Endothelial cell (in vitro differentiated cells): ENCODE data around the gene SEC14L1. TPM values are rescaled to one million over a fixed set of nuclear protein-coding genes. Genes with fewer than 3 reads are reported as not detected.
A peak's percentile ranks its signal among the peaks of the same experiment; 100 is the strongest.

Experiments
- DNase-seq: peaks from one replicate; pipeline ENCODE4 v3.0.0; 2021; ENCODE audit warnings: low spot score
- H3K27ac Mint-ChIP-seq: one replicate; pipeline ENCODE4 v1.8.0; 2021; ENCODE audit warnings: mixed read lengths, inconsistent platforms; ENCODE audit not compliant: unreplicated experiment
- H3K27me3 Mint-ChIP-seq: one replicate; pipeline ENCODE4 v1.8.0; 2021; ENCODE audit warnings: mild to moderate bottlenecking, moderate library complexity, mixed read lengths, inconsistent platforms; ENCODE audit not compliant: unreplicated experiment
- H3K36me3 Mint-ChIP-seq: one replicate; pipeline ENCODE4 v1.8.0; 2021; ENCODE audit warnings: mild to moderate bottlenecking, low read depth, mixed read lengths, inconsistent platforms; ENCODE audit not compliant: unreplicated experiment
- H3K4me1 Mint-ChIP-seq: one replicate; pipeline ENCODE4 v1.8.0; 2021; ENCODE audit warnings: mild to moderate bottlenecking, mixed read lengths, inconsistent platforms; ENCODE audit not compliant: unreplicated experiment
- H3K4me3 Mint-ChIP-seq: one replicate; pipeline ENCODE4 v1.8.0; 2021; ENCODE audit warnings: mild to moderate bottlenecking, mixed read lengths, inconsistent platforms; ENCODE audit not compliant: unreplicated experiment
- H3K9me3 Mint-ChIP-seq: one replicate; pipeline ENCODE4 v1.8.0; 2021; ENCODE audit warnings: mixed read lengths, inconsistent platforms; ENCODE audit not compliant: unreplicated experiment
- total RNA-seq: library from RNA; stranded (reverse); fragmentation: NEBNext Ultra II Directional; extraction: Animal tissue kit (Norgen Biotek cat#: 25700); gene quantifications from one replicate; pipeline ENCODE4 v1.2.1, GENCODE V29; 2021; ENCODE audit not compliant: unreplicated experiment
- TF ChIP-seq, protein P1 (sequence below): fragments of 200-600 bp; sonication (generic); IDR thresholded peaks from one replicate; pipeline ENCODE4 v1.5.0; 2021; ENCODE audit warnings: antibody characterized with exemption; ENCODE audit not compliant: unreplicated experiment

SEC14L1 gene
- total RNA-seq, 1 donor from 2014 or later, result 315 TPM

DNA sequence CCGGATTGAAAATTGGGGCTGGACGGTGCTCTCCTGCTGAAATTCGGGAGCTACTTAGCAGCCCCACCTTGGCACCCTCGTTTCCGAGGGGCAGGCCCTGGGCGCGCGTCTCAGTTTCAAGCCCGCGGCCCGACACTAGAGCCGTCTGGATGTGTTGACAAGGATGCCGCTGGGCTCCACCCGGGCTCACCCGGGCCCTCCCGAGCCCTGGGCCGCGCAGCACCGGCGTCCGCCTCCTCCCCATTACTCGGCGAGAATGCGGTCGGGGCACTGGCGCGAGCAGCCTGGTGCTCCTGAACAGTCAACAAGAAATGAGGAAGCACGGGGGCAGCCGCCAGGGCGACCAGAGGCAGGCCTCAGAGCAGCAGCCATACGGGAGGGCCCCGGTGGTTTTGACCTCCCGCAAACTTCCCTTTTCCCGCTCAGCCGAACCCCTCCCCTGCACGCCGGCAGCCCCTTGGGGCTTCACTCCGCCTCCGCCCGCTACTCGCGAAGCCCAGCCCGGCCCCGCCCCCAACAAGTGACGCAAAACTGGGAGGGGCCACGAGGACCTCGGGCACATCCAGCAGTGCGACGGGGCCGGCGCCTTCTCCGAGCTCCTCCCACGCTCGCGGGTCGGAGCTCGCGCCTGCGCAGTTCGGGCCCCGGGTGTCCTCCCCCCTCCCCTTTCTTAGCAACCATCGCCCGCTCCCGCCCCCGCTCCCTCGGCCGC, 447 bp upstream of the SEC14L1 start:
- H3K9me3 Mint-ChIP-seq, result peaks cover 5% of the 10 kb centered on the region
- peak overlapping the region; percentile 85 for H3K27ac Mint-ChIP-seq
- DNase-seq, result peak; percentile 100
- H3K36me3 Mint-ChIP-seq, result peaks cover 54% of the 10 kb centered on the region
- TF ChIP-seq, protein P1, sequence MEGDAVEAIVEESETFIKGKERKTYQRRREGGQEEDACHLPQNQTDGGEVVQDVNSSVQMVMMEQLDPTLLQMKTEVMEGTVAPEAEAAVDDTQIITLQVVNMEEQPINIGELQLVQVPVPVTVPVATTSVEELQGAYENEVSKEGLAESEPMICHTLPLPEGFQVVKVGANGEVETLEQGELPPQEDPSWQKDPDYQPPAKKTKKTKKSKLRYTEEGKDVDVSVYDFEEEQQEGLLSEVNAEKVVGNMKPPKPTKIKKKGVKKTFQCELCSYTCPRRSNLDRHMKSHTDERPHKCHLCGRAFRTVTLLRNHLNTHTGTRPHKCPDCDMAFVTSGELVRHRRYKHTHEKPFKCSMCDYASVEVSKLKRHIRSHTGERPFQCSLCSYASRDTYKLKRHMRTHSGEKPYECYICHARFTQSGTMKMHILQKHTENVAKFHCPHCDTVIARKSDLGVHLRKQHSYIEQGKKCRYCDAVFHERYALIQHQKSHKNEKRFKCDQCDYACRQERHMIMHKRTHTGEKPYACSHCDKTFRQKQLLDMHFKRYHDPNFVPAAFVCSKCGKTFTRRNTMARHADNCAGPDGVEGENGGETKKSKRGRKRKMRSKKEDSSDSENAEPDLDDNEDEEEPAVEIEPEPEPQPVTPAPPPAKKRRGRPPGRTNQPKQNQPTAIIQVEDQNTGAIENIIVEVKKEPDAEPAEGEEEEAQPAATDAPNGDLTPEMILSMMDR, result no peak
- peaks cover 7% of the 10 kb centered on the region for H3K27me3 Mint-ChIP-seq
- H3K4me1 Mint-ChIP-seq, result peaks cover 40% of the 10 kb centered on the region
- H3K4me3 Mint-ChIP-seq, result no peak overlapping the region

DNA sequence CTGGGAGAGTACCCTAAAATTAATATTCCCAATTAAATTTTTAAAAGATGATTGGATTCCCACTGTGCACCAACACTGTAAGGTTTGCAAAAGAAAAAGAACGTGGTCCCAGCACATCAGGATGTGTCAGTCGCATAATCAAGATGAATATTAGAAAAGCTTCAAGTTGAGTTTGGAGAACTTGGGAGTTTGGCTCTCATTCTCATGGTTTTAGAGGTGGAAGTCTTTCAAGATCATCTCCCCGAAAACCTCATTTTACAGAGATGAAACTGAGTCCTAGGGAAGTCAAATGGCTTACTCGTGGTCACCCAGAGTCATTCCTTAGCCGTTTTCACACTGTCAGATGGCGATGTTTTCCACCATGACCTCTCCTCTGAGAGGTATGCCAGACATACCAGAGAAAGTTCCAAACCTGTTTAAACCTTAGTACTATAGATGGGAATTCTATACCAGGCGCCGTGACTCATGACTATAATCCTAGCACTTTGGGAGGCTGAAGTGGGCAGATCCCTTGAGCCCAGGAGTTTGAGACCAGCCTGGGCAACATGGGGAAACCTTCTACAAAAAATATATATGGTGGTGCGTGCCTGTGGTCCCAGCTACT, 1.2 kb downstream of the SEC14L1 start:
- no peak for DNase-seq
- H3K9me3 Mint-ChIP-seq, result peaks cover 5% of the 10 kb centered on the region
- peaks cover 58% of the 10 kb centered on the region for H3K36me3 Mint-ChIP-seq
- H3K27me3 Mint-ChIP-seq, result peaks cover 8% of the 10 kb centered on the region
- H3K4me3 Mint-ChIP-seq, result peak overlapping the region; percentile 97
- TF ChIP-seq, protein P1, result no peak
- peak overlapping the region; percentile 89 for H3K27ac Mint-ChIP-seq
- H3K4me1 Mint-ChIP-seq, result peaks cover 55% of the 10 kb centered on the region

DNA sequence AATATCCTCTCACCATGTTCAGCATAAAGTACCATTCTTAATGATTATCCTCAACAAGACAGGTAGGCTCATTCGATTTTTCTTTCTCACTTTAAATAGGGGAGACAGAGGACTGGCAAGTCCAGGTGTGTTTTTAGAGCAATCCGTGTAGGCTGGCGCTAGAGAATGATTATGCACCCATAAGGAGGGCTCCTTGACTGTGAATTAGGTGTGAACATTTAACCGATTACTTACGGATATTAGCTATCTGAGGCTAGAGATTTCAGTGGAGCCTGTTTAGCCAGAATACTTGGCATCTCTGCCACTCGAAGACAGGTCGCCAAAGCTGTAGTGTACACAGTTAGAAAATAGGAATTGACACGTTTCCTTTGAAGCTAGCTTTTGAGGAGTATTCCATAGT, 1.9 kb downstream of the SEC14L1 start:
- peaks cover 58% of the 10 kb centered on the region for H3K36me3 Mint-ChIP-seq
- H3K27ac Mint-ChIP-seq, result peak overlapping the region; percentile 59
- TF ChIP-seq, protein P1, result no peak
- H3K27me3 Mint-ChIP-seq, result peaks cover 8% of the 10 kb centered on the region
- no peak for DNase-seq
- peaks cover 3% of the 10 kb centered on the region for H3K9me3 Mint-ChIP-seq
- H3K4me1 Mint-ChIP-seq, result peaks cover 61% of the 10 kb centered on the region
- H3K4me3 Mint-ChIP-seq, result peak overlapping the region; percentile 92

DNA sequence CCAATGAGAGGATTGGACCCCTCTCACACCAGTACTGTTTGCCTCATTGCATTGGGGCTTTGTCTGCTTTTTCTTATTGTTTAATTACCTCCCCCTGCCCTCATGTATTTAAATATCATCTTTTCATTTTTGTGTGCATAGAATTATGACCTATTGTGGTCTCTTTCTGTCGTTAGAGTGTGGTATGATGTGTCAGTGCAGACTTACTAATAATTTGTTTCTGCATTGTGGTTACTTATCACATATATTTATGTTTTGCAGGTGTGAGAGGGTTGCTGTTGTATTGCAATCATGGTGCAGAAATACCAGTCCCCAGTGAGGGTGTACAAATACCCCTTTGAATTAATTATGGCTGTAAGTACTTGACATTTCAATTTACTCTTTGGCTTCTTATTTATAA, 2.5 kb downstream of the SEC14L1 start:
- Mint-ChIP-seq H3K4me3 (peak overlapping the region; percentile 89), H3K36me3 (peaks cover 58% of the 10 kb centered on the region), H3K27ac (peak overlapping the region; percentile 5), H3K9me3 (no peaks in the 10 kb centered on the region), H3K27me3 (peaks cover 8% of the 10 kb centered on the region), H3K4me1 (peaks cover 63% of the 10 kb centered on the region)
- TF ChIP-seq, protein P1, result no peak
- DNase-seq, result no peak

DNA sequence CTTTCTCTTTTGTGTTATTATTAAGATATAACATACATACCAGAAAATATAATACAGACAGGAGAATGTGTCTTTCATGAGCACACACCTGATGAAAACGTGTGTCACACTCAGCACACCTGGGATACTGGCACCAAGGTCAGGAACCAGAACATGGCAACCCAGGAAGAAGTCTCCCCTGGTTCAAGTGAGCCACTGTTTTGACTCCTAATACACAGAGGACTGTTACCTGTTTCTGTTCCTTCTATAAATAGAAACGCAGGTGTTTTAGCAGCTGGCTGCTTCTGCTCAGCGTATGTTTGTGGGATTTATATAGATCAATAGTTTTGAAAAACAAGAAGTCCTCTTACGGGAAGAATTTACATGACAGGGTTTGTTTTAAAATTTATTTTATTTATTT, 3.5 kb downstream of the SEC14L1 start:
- Mint-ChIP-seq H3K27ac (no peak overlapping the region), H3K9me3 (no peaks in the 10 kb centered on the region), H3K4me1 (peaks cover 72% of the 10 kb centered on the region), H3K27me3 (peaks cover 8% of the 10 kb centered on the region), H3K36me3 (peaks cover 64% of the 10 kb centered on the region), H3K4me3 (peak overlapping the region; percentile 32)
- TF ChIP-seq, protein P1, result no peak
- DNase-seq, result no peak
